Neural progenitor cell (in vitro differentiated cells): Measurements from ENCODE around the gene MRPL57. TPM values are rescaled to one million over a fixed set of nuclear protein-coding genes. Genes with fewer than 3 reads are reported as not detected.
"Not testable (repeated sequence)": the region's sequence is repeated elsewhere in the genome, so short reads cannot be mapped to it uniquely, and the experiment has no call there.

Experiments used
- DNase-seq: peaks from one replicate; pipeline ENCODE4 v3.0.0-alpha.2; 2016; ENCODE audit warnings: low spot score
- H2AFZ ChIP-seq: fragments of 200-600 bp; sonication (generic); replicated peaks from 2 replicates; pipeline ENCODE4 v1.6.1; 2016; ENCODE audit warnings: antibody characterized with exemption
- H3F3A ChIP-seq: fragments of 200-600 bp; sonication (generic); 2 replicates; pipeline ENCODE4 v1.6.1; 2016; ENCODE audit warnings: antibody characterized with exemption, low read depth
- H3K27ac ChIP-seq: fragments of 200-600 bp; sonication (generic); 2 replicates; pipeline ENCODE4 v1.5.1; 2016; ENCODE audit warnings: mild to moderate bottlenecking
- H3K27me3 ChIP-seq: fragments of 200-600 bp; sonication (generic); 2 replicates; pipeline ENCODE4 v1.6.1; 2016; ENCODE audit warnings: mild to moderate bottlenecking, moderate library complexity
- H3K36me3 ChIP-seq: fragments of 200-600 bp; sonication (generic); 2 replicates; pipeline ENCODE4 v1.5.1; 2016
- H3K4me1 ChIP-seq: fragments of 200-600 bp; sonication (generic); 2 replicates; pipeline ENCODE4 v1.6.1; 2016; ENCODE audit warnings: mixed run types
- H3K4me2 ChIP-seq: fragments of 200-600 bp; sonication (generic); 2 replicates; pipeline ENCODE4 v1.6.1; 2016
- H3K4me3 ChIP-seq: fragments of 200-600 bp; sonication (generic); 2 replicates; pipeline ENCODE4 v1.5.1; 2016
- H3K79me2 ChIP-seq: fragments of 200-600 bp; sonication (generic); 2 replicates; pipeline ENCODE4 v1.6.1; 2016; ENCODE audit warnings: low read depth
- H3K9ac ChIP-seq: fragments of 200-600 bp; sonication (generic); 2 replicates; pipeline ENCODE4 v1.6.1; 2016
- H3K9me3 ChIP-seq: fragments of 200-600 bp; sonication (generic); 2 replicates; pipeline ENCODE4 v1.5.1; 2016; ENCODE audit warnings: low read depth
- H4K20me1 ChIP-seq: fragments of 200-600 bp; sonication (generic); 2 replicates; pipeline ENCODE4 v1.6.1; 2016; ENCODE audit warnings: low read depth
- H3K27ac Mint-ChIP-seq: 3 replicates; pipeline ENCODE4 v1.8.0; 2021; ENCODE audit warnings: mixed read lengths
- H3K27me3 Mint-ChIP-seq: 2 replicates; pipeline ENCODE4 v1.8.0; 2022; ENCODE audit warnings: low read depth, mild to moderate bottlenecking, inconsistent platforms, moderate library complexity, mixed read lengths; ENCODE audit not compliant: insufficient read depth
- H3K36me3 Mint-ChIP-seq: 3 replicates; pipeline ENCODE4 v1.8.0; 2021; ENCODE audit warnings: mixed read lengths
- H3K4me1 Mint-ChIP-seq: 3 replicates; pipeline ENCODE4 v1.8.0; 2021; ENCODE audit warnings: mixed read lengths
- H3K4me3 Mint-ChIP-seq: 3 replicates; pipeline ENCODE4 v1.8.0; 2021; ENCODE audit warnings: mild to moderate bottlenecking, moderate library complexity, mixed read lengths
- H3K9me3 Mint-ChIP-seq: 3 replicates; pipeline ENCODE4 v1.8.0; 2020; ENCODE audit warnings: mixed read lengths
- CTCF ChIP-seq: fragments of 200-600 bp; sonication (generic); IDR thresholded peaks from 2 replicates; pipeline ENCODE4 v1.5.1; 2017; ENCODE audit warnings: antibody characterized with exemption, mild to moderate bottlenecking
- EZH2 ChIP-seq: fragments of 200-600 bp; sonication (generic); IDR thresholded peaks from 2 replicates; pipeline ENCODE4 v1.6.1; 2017; ENCODE audit warnings: antibody characterized with exemption, mild to moderate bottlenecking, moderate library complexity
- EZH2phosphoT487 ChIP-seq: fragments of 200-600 bp; sonication (generic); IDR thresholded peaks from 2 replicates; pipeline ENCODE4 v1.6.1; 2017; ENCODE audit warnings: antibody characterized with exemption
- total RNA-seq: library from RNA; depleted of rRNA; stranded (reverse); fragments of >200 nt; gene quantifications from 2 replicates; pipeline ENCODE4 v1.2.3, GENCODE V29; 2015; ENCODE audit warnings: low replicate concordance

The MRPL57 gene
- total RNA-seq, 1 donor from 2014 or later, result 11.4 TPM

GRCh38 chr13:21181671-21182070 is 5.2 kb downstream of the MRPL57 start:
- Mint-ChIP-seq H3K27ac (no peak overlapping the region), H3K9me3 (peaks cover 18% of the 10 kb centered on the region), H3K4me3 (no peak overlapping the region), H3K27me3 (no peaks in the 10 kb centered on the region), H3K4me1 (peaks cover 11% of the 10 kb centered on the region), H3K36me3 (peaks cover 28% of the 10 kb centered on the region)
- DNase-seq, result no peak
- Histone ChIP-seq H2AFZ (no peak overlapping the region), H3K27me3 (no peaks in the 10 kb centered on the region), H3K9ac (no peak overlapping the region), H3K4me3 (no peak overlapping the region), H3K4me1 (peaks cover 4% of the 10 kb centered on the region), H3F3A (peaks cover 4% of the 10 kb centered on the region), H3K4me2 (no peak overlapping the region), H3K36me3 (no peaks in the 10 kb centered on the region), H4K20me1 (no peaks in the 10 kb centered on the region), H3K79me2 (peaks cover 20% of the 10 kb centered on the region), H3K9me3 (no peaks in the 10 kb centered on the region), H3K27ac (no peak overlapping the region)
- TF ChIP-seq EZH2phosphoT487, result no peak
- no peak for TF ChIP-seq CTCF
- no peak for TF ChIP-seq EZH2

- peaks cover 23% of the 10 kb centered on the region for H3K36me3 Mint-ChIP-seq
- not testable (repeated sequence) for H3K27me3 ChIP-seq, H4K20me1 ChIP-seq, H3K9ac ChIP-seq, DNase-seq, H3K27ac Mint-ChIP-seq, H3K79me2 ChIP-seq, H3K4me3 ChIP-seq, H3K27me3 Mint-ChIP-seq, H3K4me1 ChIP-seq, H3K27ac ChIP-seq, H3K9me3 ChIP-seq, H3K4me1 Mint-ChIP-seq, H2AFZ ChIP-seq, H3K36me3 ChIP-seq, H3K4me3 Mint-ChIP-seq, H3K4me2 ChIP-seq, H3F3A ChIP-seq
- peaks cover 21% of the 10 kb centered on the region for H3K9me3 Mint-ChIP-seq
Measured at GRCh38 chr13:21186410-21186809, 10.0 kb downstream of the MRPL57 start.

- not testable (repeated sequence) for H3K27me3 ChIP-seq, H3K27me3 Mint-ChIP-seq, H3K9me3 Mint-ChIP-seq, H3F3A ChIP-seq, H3K36me3 ChIP-seq, H3K9me3 ChIP-seq, H3K4me3 ChIP-seq, H4K20me1 ChIP-seq, DNase-seq, H3K79me2 ChIP-seq, H3K4me1 Mint-ChIP-seq, H3K4me3 Mint-ChIP-seq, H3K9ac ChIP-seq, H3K36me3 Mint-ChIP-seq, H3K4me2 ChIP-seq, H3K27ac Mint-ChIP-seq, H3K27ac ChIP-seq, H3K4me1 ChIP-seq, H2AFZ ChIP-seq
Measured at GRCh38 chr13:21194756-21195155, 18.3 kb downstream of the MRPL57 start.

- not testable (repeated sequence) for H3K27ac Mint-ChIP-seq, DNase-seq, H3K4me1 ChIP-seq, H3K9ac ChIP-seq, H3K9me3 ChIP-seq, H3K4me3 Mint-ChIP-seq, H3K4me2 ChIP-seq, H3K36me3 ChIP-seq, H3K4me3 ChIP-seq, H3K27me3 Mint-ChIP-seq, H3K27me3 ChIP-seq, H3K4me1 Mint-ChIP-seq, H4K20me1 ChIP-seq, H2AFZ ChIP-seq, H3K79me2 ChIP-seq, H3F3A ChIP-seq, H3K36me3 Mint-ChIP-seq, H3K27ac ChIP-seq
- peaks cover 21% of the 10 kb centered on the region for H3K9me3 Mint-ChIP-seq
Measured at GRCh38 chr13:21197606-21198225, 21.3 kb downstream of the MRPL57 start.

GRCh38 chr13:21198391-21198790 is 21.9 kb downstream of the MRPL57 start:
- not testable (repeated sequence) for H3K27me3 Mint-ChIP-seq, H2AFZ ChIP-seq, H3K4me1 Mint-ChIP-seq, H3K27ac ChIP-seq, H4K20me1 ChIP-seq, H3K9me3 ChIP-seq, H3K27me3 ChIP-seq, DNase-seq, H3K36me3 Mint-ChIP-seq, H3K4me3 ChIP-seq, H3K4me1 ChIP-seq, H3K27ac Mint-ChIP-seq, H3F3A ChIP-seq, H3K79me2 ChIP-seq, H3K4me2 ChIP-seq, H3K4me3 Mint-ChIP-seq, H3K36me3 ChIP-seq, H3K9ac ChIP-seq
- peaks cover 18% of the 10 kb centered on the region for H3K9me3 Mint-ChIP-seq

- not testable (repeated sequence) for H3K4me3 Mint-ChIP-seq, H3K27ac ChIP-seq, H3K36me3 ChIP-seq, H2AFZ ChIP-seq, H4K20me1 ChIP-seq, H3K4me2 ChIP-seq, H3K79me2 ChIP-seq, H3K27ac Mint-ChIP-seq, DNase-seq, H3K9me3 ChIP-seq, H3K9ac ChIP-seq, H3K4me1 Mint-ChIP-seq, H3K36me3 Mint-ChIP-seq, H3K27me3 Mint-ChIP-seq, H3K27me3 ChIP-seq, H3K4me3 ChIP-seq, H3K4me1 ChIP-seq
- H3K9me3 Mint-ChIP-seq, result peaks cover 21% of the 10 kb centered on the region
- H3F3A ChIP-seq, result peaks cover 11% of the 10 kb centered on the region
Measured at GRCh38 chr13:21201456-21202190, 25.2 kb downstream of the MRPL57 start.
